Endometrial microvascular endothelial cells (primary cell): ENCODE data around the gene KRT7. TPM values are rescaled to one million over a fixed set of nuclear protein-coding genes. Genes with fewer than 3 reads are reported as not detected.

Experiments used
- in situ Hi-C: cut with HindIII; loops from 2 replicates; pipeline ENCODE4 v1.10.0; 2017; ENCODE audit warnings: low sequenced_read_pairs, low pct_unique_long_range_greater_than_20kb; ENCODE audit errors: inconsistent ontology term
- total RNA-seq: library from RNA; depleted of rRNA; stranded (reverse); fragments of >200 nt; gene quantifications from one replicate; pipeline ENCODE4 v1.2.3, GENCODE V29; 2015; ENCODE audit errors: inconsistent ontology term

KRT7 gene
- total RNA-seq, 1 donor from 2014 or later, result 495 TPM

GRCh38 chr12:52224151-52224550 is 8.9 kb upstream of the KRT7 start:
- in situ Hi-C loops, result no loop called here

- in situ Hi-C loops, result no loop called here
Observed at GRCh38 chr12:52225752-52226151, 7.3 kb upstream of the KRT7 start.

- in situ Hi-C loops, result no loop called here
Observed at GRCh38 chr12:52226446-52226845, 6.6 kb upstream of the KRT7 start.

- in situ Hi-C loops, result no loop called here
Observed at GRCh38 chr12:52227606-52228166, 5.4 kb upstream of the KRT7 start.

GRCh38 chr12:52228366-52228765 is 4.7 kb upstream of the KRT7 start:
- in situ Hi-C loops, result no loop called here

DNA sequence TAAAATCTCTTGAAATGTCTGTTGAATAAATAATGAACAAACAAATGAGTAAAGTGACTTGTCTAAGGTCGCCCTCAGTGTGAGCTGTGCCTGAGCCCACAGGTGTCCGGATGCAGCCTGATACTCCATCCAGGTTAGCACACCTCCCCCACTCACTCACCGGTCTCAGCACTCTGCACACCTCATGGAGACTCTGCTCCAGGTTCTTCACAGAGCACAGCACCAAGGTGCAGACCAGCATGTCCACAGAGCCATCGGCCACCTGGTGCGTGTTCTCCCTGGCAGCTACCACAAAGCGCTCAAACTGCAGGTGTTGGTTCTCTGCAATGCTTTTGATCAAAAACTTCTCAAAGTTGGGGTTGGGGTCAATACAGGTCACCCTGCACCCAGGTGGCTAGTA is 4.1 kb upstream of the KRT7 start:
- in situ Hi-C loops, result no loop called here

GRCh38 chr12:52229836-52230343 is 3.2 kb upstream of the KRT7 start:
- in situ Hi-C loops, result no loop called here

DNA sequence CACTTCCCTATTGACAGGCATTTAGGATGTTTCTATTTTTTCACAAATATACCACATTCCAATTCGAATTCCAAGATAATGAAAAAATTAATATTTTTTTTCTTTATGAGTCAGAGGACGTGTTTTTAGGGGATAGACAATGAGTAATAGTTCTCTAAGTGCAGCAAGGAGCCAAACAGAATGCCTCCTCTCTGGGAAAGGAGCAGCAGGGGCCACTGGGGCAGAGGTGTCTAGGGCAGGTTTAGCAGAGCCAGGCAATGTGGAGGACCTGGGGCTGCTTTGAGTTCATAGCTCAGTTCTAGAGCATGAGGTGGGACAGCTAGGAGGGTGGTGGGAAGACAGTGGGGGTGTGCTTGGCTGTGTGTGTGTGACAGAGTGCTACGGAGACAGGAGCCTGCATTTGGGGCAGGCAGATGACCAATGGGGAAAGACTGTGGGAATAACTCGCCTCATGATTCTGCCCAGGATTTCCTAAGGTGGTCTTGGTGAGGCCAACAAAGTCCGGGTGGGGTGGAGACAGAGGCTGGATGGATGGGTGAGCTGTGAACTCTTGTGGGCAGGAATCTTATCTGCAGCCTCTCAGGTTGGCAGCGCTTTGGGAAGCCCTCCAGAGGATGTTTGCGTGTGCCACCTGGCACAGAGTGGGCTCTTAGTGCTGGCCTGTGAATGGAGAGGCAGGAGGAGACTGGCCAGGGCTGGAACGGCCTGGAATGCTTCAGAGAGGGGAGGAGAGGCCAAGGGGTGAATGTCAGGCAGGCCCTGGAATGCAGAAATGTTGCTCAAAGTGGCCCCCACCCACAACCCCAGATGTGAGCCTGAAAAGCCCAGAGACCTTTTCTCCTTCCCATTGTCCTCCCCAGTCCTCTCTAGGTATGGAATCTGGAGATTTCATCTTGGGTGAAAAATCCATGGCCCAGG is 2.4 kb upstream of the KRT7 start:
- in situ Hi-C loops, result no loop called here

- in situ Hi-C loops, result no loop called here
Observed at GRCh38 chr12:52231305-52232202, 1.5 kb upstream of the KRT7 start.

- in situ Hi-C loops, result no loop called here
Observed at GRCh38 chr12:52232203-52232673, 805 bp upstream of the KRT7 start.

DNA sequence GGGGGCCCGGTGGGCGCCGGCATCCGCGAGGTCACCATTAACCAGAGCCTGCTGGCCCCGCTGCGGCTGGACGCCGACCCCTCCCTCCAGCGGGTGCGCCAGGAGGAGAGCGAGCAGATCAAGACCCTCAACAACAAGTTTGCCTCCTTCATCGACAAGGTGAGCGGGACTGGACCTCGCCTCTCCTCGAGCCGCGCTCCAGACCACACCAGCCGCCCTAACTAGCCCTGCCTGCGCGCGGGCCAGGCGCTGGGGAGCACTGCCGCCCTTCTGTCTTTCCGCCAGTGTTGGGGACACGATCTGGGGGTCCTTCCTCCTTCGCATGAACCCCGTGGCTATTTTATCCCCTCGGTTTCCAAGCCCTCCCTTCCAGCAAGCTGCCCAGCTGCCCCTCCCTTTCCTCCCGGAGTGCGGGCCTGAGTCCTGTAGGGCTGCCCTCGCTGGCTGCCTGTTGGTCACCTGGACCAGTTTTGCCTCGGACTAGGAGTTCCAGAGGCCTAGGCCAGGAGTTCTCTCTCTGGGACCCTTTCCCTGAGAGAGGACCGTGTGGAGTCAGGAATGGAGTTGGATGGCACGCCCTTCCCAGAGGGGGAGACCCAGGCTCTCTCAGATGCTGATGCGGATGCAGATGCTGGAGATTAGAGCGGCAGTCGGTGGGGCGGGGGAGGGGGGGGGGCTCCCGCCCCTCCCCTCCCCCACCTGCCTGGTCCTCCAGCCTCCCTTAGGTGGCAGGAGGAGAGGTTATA is 592 bp downstream of the KRT7 start:
- in situ Hi-C loops, result no loop called here

GRCh38 chr12:52234223-52234810 is 1.3 kb downstream of the KRT7 start:
- in situ Hi-C loops, result no loop called here

GRCh38 chr12:52235001-52235764 is 2.1 kb downstream of the KRT7 start:
- in situ Hi-C loops, result no loop called here

DNA sequence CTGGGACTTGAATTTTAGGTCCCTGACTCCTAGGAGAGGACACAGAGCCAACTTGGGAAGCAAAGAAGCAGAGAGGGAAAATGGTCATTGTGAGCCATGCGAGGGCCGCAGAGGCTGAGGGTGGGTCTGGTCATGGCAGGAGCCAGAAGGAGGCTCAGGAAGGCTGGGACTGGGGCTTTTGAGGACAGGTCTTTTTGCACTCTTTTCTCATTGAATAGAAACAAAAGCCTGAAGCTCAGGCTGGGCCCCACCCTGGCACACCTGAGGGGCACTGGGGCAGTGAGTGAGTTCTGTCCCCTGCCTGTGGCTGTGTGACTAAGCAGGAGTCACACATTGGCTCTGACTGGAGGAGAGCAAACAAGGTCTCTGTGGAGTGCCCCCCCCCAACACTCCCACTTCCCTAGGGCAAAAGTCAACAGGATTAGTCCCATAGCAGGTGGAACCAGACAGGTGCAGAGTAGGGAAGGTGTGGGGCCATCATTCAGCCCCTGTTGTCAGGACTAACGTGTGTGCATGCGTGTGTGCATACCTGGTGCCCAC is 2.8 kb downstream of the KRT7 start:
- in situ Hi-C loops, result no loop called here

GRCh38 chr12:52236386-52237050 is 3.5 kb downstream of the KRT7 start:
- in situ Hi-C loops, result no loop called here

- in situ Hi-C loops, result no loop called here
Observed at GRCh38 chr12:52238207-52238840, 5.3 kb downstream of the KRT7 start.
